Measurements from ENCODE around the gene TDRD7.

TDRD7 gene

GRCh38 chr9:97387936-97388684, 23.8 kb upstream of the TDRD7 start:
- no peak for DNase-seq

DNA sequence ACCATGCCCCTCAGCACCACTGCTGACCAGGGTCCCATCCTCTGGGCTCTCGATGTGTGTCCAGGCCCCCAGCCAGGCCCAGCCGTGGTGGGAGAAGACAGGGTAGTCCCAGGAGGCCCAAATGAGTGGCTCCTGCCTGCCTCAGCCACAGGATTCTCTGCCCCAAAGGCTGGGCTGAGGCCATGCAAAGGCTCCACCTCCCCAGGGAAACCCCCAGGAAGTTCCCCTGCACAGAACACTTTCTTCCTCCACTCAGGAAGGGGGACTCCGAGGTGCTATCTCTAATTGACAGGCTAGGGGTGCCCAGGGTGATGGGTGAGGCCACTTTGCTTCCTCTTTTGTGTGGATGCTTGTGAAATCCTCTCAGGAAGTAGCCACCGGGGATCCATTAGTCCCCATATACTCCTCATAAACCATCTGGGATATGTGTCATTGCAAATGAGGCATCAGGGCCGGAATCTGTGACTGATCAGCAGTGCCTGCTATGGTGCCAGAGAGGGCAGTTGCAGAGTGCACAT, 23.1 kb upstream of the TDRD7 start:
- DNase-seq = peak; percentile 26

DNA sequence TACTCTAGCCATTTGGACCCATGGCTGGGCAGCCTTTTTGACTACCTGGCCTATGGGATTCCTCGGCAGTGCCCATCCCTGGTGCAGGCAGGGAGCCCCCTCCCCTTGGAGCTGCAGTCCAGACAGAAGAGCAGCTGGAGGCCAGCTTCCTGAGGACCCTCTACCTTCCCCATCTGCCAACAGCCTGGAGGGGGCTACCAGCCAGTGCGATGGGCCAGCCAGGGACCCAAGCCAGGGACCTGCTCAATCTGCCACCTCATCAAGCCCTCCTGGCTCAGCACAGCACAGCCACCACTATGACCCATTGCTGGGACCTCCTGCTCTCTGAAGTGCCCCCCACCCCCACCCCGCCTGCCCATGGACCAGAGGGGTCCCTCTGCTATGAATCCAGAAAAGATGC, 22.6 kb upstream of the TDRD7 start:
- no peak for DNase-seq

GRCh38 chr9:97390791-97391406, 21.0 kb upstream of the TDRD7 start:
- no peak for DNase-seq

GRCh38 chr9:97394881-97395280, 17.0 kb upstream of the TDRD7 start:
- no peak for DNase-seq

DNA sequence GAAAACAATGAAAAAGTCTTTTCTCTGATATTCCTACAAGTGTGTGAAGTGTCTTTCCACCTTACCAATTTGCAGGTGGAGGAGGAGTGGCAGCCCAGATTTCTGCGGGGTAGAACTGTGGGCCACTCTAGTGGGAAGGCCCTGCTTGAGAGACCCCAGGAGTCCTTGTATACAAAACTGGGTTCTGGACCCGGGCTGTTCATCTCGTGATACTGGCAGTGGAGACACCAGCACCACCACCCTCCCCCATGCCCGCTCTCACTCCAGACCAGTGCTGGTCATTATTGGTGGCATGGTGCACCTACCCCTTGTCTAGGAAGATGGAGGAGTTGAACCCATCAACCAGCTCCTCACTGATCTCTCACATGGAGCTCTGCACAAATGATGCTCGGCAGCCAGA, 16.2 kb upstream of the TDRD7 start:
- no peak for DNase-seq

GRCh38 chr9:97396256-97396655, 15.6 kb upstream of the TDRD7 start:
- no peak for DNase-seq

- DNase-seq = no peak
Observed at GRCh38 chr9:97397220-97397619, 14.7 kb upstream of the TDRD7 start.

DNA sequence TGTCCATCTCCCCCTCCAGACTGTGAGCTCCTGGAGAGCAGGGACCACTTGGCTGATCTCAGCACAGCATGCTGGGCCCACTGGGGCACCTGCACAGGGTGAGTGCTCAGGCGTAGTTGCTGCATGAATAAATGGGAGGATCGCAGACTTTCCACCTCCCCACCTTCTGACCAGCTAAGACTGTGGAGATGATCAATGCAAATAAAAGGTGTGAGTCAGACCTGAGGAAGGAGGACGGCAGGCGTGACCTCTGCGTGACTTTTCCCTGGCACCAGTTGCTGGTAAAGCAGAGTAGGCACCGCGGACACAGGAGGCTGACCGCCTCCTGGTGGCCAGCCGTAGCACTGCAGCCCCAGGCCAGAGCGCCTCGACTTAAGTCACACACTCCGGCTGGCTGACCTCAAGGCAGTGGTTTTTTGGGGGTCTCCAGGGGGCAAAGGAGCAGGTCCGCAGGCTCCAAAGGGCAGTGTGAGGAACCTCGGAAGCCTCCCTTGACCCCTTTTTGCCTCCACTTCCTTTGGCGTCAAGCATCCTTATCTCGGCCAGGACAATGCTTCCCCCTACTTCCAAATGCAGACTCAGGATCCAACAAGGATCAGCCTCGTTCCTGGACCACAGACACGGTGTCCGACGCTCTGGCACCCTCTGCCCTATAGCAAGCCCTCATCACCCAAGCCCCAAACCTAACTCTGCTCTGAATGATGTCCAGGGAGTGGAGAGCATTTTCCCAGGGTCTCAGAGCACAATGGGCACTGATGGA, 12.7 kb upstream of the TDRD7 start:
- DNase-seq = peak; percentile 67

GRCh38 chr9:97403746-97404316, 8.1 kb upstream of the TDRD7 start:
- no peak for DNase-seq

- DNase-seq = no peak
Observed at GRCh38 chr9:97405551-97405950, 6.3 kb upstream of the TDRD7 start.

DNA sequence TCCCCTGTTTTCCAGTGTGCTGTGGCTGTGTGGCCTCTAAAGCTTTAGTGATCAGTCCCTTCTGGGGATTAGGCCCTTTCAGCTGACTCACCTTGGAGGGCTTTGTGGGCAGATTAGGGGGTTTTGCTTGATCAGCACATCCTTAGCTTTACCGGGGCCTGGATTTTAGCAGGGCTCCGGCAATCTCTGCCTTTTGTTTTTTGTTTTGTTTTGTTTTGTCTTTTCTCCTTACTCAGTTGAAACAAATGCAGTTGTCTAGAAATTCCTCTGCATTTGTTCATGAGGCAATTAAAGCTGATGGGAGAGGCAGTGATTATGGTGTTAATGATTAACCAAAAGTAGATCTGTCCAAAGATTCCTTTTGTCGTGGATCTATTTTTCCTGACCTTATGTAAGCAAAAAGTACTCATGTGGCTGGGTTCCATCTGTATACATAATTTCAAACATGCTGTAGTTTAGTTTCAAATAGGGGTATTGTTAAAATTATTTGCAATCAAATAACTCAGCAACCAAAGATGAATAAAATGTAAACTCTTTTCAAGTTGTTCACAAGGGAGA, 5.2 kb upstream of the TDRD7 start:
- no peak for DNase-seq

- DNase-seq = no peak
Observed at GRCh38 chr9:97408562-97408961, 3.3 kb upstream of the TDRD7 start.

GRCh38 chr9:97411440-97411788, 482 bp upstream of the TDRD7 start:
- no peak for DNase-seq

- DNase-seq = peak; percentile 44
Observed at GRCh38 chr9:97412626-97413385, 910 bp downstream of the TDRD7 start.

DNA sequence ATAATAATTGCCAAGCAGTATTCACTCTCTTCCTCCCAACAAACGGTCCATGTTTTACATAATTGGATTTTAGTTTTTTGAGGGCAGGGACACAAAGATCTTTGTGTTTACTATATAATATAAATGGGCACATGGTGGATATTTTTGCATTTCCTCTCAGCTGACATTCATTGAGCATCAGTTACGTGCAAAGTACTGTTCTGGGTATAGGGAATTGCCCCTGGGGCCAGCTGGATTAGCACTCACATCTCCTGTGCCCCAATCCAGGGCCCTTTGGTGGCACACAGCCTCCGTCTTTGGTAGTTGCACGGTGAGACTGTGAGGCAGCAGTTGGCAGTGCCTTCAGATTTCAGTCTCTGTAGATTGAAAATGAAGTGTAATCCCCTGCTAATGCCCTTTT, 1.6 kb downstream of the TDRD7 start:
- no peak for DNase-seq

DNA sequence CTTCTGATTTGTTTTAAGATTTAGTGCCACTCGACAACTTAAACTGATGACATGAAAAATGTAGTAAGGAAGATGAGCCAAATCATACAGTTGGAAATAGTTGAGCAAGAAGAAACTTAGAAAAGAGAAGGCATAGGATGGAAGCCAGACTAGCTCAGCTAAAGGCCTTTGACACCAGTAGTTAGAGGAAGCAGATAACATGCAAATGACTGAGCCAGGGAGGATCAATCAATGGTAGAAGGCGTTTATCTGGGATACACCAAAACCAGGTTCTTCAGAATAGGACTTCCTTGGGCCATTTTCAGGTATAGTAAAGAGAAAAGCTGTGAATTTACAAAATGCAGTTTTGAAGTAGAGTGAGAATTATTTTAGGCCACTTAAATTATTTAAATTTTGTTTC, 3.2 kb downstream of the TDRD7 start:
- DNase-seq = no peak

- DNase-seq = no peak
Observed at GRCh38 chr9:97418880-97419279, 7.0 kb downstream of the TDRD7 start.

- DNase-seq = no peak
Observed at GRCh38 chr9:97419309-97419867, 7.5 kb downstream of the TDRD7 start.

DNA sequence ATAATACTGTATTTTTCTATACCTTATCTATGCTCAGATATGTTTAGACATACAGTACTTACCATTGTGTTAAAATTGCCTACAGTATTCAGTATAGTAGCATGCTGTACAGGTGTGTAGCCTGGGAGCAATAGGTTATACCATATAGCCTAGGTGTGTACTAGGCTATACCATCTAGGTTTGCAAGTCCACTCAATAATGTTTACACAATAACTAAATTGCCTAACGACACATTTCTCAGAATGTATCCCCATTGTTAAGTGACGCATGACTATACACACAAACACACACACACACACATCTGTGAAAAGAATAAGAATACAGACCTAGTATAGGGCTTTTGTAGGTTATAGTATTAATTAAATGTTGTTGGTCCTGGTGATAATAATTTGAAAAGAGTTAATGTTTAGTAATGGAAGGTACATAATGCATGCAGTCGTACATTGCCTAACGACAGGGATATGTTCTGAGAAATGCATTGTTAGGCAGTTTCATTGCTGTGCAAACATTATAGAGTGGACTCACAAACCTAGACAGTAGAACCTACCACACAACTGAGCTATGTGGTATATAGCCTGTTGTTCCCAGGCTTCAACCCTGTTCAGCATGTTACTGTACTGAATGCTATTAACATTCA, 13.6 kb downstream of the TDRD7 start:
- no peak for DNase-seq

DNA sequence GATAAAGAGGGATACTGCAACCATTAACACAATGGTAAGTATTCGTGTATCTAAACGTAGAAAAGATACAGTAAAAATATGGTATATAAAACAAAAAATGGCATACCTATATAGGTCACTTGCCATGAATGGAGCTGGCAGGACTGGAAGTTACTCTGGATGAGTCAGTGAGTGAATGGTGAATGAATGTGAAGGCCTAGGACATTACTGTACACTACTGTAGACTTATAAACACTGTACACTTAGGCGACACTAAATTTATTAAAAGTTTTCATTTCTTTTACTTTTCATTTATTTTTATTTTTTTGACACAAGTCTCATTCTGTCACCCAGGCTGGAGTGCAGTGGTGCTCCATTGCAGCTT, 14.1 kb downstream of the TDRD7 start:
- DNase-seq = no peak

DNA sequence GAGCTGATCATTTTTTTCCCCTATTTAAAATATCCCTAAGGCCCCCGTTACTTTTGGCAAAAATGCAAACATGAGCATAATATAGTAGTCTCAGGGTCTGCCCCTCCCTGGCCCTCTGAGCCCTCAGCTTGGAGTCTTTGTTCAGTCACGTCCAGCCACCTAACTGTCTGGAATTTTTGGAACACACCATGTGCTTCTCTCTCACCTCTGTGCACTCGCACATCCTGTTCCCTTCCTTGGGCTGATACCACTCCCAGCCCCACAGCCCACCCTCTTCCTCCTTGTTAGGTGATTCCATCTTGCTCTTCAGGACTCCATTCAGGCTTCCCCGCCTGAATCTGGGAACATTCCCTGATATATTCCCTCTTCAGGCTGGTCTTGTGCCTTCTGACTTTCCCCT, 16.0 kb downstream of the TDRD7 start:
- no peak for DNase-seq
